ENCODE results near the gene CPB1.

CPB1 gene

GRCh38 chr3:148889828-148890227 lies 62.2 kb downstream of the CPB1 start:
- no peak for DNase-seq

GRCh38 chr3:148896062-148896461 lies 68.5 kb downstream of the CPB1 start:
- no peak for DNase-seq

GRCh38 chr3:148901987-148902791 lies 74.6 kb downstream of the CPB1 start:
- no peak for DNase-seq

- DNase-seq = no peak
Observed at GRCh38 chr3:148903022-148903442, 75.4 kb downstream of the CPB1 start.

- no peak for DNase-seq
Observed at GRCh38 chr3:148903941-148904340, 76.3 kb downstream of the CPB1 start.

GRCh38 chr3:148906667-148907066 lies 79.1 kb downstream of the CPB1 start:
- DNase-seq = no peak

All from NCI-H748 treated with DMSO at 0.1 percent for 48 hours (cell line).